NCI-H2196 (cell line): ENCODE measurements around the gene PIK3CB.
"Not testable (repeated sequence)": the region's sequence is repeated elsewhere in the genome, so short reads cannot be mapped to it uniquely, and the experiment has no call there.

ENCODE experiments used
- DNase-seq: peaks from one replicate; lab custom pipeline; 2025; ENCODE audit not compliant: unreplicated experiment; lab: John Stamatoyannopoulos, UW

Gene PIK3CB

GRCh38 chr3:138846824-138847223, 12.1 kb upstream of the PIK3CB start:
- not testable (repeated sequence) for DNase-seq

GRCh38 chr3:138846262-138846791, 11.6 kb upstream of the PIK3CB start:
- no peak for DNase-seq

GRCh38 chr3:138845771-138846173, 11.0 kb upstream of the PIK3CB start:
- DNase-seq, result no peak

- DNase-seq, result no peak
Observed at GRCh38 chr3:138845181-138845601, 10.5 kb upstream of the PIK3CB start.

- DNase-seq, result no peak
Observed at GRCh38 chr3:138842483-138843188, 7.9 kb upstream of the PIK3CB start.

GRCh38 chr3:138838385-138838784, 3.7 kb upstream of the PIK3CB start:
- not testable (repeated sequence) for DNase-seq

GRCh38 chr3:138835846-138836245, 1.1 kb upstream of the PIK3CB start:
- not testable (repeated sequence) for DNase-seq

- DNase-seq, result no peak
Observed at GRCh38 chr3:138835397-138835757, 649 bp upstream of the PIK3CB start.

GRCh38 chr3:138833899-138834595, 681 bp downstream of the PIK3CB start:
- peak; percentile 74 for DNase-seq

- not testable (repeated sequence) for DNase-seq
Observed at GRCh38 chr3:138832473-138833057, 2.2 kb downstream of the PIK3CB start.

GRCh38 chr3:138829886-138830510, 4.7 kb downstream of the PIK3CB start:
- DNase-seq, result no peak

GRCh38 chr3:138829097-138829496, 5.6 kb downstream of the PIK3CB start:
- no peak for DNase-seq

GRCh38 chr3:138827222-138827621, 7.5 kb downstream of the PIK3CB start:
- no peak for DNase-seq

GRCh38 chr3:138825336-138825735, 9.4 kb downstream of the PIK3CB start:
- no peak for DNase-seq

- DNase-seq, result no peak
Observed at GRCh38 chr3:138824114-138824506, 10.6 kb downstream of the PIK3CB start.

GRCh38 chr3:138820379-138820778, 14.3 kb downstream of the PIK3CB start:
- not testable (repeated sequence) for DNase-seq

- no peak for DNase-seq
Observed at GRCh38 chr3:138818185-138818860, 16.4 kb downstream of the PIK3CB start.

GRCh38 chr3:138817695-138818094, 17.0 kb downstream of the PIK3CB start:
- peak; percentile 20 for DNase-seq

GRCh38 chr3:138812806-138813205, 21.9 kb downstream of the PIK3CB start:
- no peak for DNase-seq

- no peak for DNase-seq
Observed at GRCh38 chr3:138809500-138810256, 25.1 kb downstream of the PIK3CB start.
